HL-60 (cell line): ENCODE data around the gene COPS9.

Experiments
- CTCF ChIP-seq: IDR thresholded peaks from one replicate; pipeline ENCODE4 v1.5.1; 2011; ENCODE audit warnings: low read length, control low read depth, inconsistent platforms; ENCODE audit not compliant: insufficient read depth
- GABPA ChIP-seq: IDR thresholded peaks from 2 replicates; pipeline ENCODE4 v1.6.1; 2012; ENCODE audit warnings: low read depth
- POLR2AphosphoS5 ChIP-seq: IDR thresholded peaks from 2 replicates; pipeline ENCODE4 v1.6.1; 2012; ENCODE audit warnings: low read depth
- REST ChIP-seq: IDR thresholded peaks from 2 replicates; pipeline ENCODE4 v1.6.1; 2012; ENCODE audit warnings: low read depth; ENCODE audit not compliant: insufficient replicate concordance

- TF ChIP-seq CTCF, result no peak
- no peak for TF ChIP-seq POLR2AphosphoS5
- no peak for TF ChIP-seq REST
- no peak for TF ChIP-seq GABPA
Observed at GRCh38 chr2:240140920-240141319, 4.8 kb upstream of the COPS9 start.
